H1 (cell line): ENCODE measurements around the gene SLC7A5. TPM values are rescaled to one million over a fixed set of nuclear protein-coding genes. Genes with fewer than 3 reads are reported as not detected.

Source experiments
- RAD21 ChIP-seq, 2 experiments: IDR thresholded peaks in 1 of 2; conservative IDR thresholded peaks in 1 of 2; 2 replicates each; pipeline ENCODE4 v1.6.1; 2011; ENCODE audit warnings: low read depth in 2 of 2, low read length in 2 of 2, improper control_type of control experiment in 1 of 2, inconsistent platforms in 1 of 2, mild to moderate bottlenecking in 1 of 2, moderate library complexity in 1 of 2
- RFX5 ChIP-seq: IDR thresholded peaks from 2 replicates; pipeline ENCODE4 v1.6.1; 2011; ENCODE audit warnings: low read depth, low read length, improper control_type of control experiment, borderline replicate concordance
- polyA plus RNA-seq, 7 experiments: library from polyadenylated mRNA; depleted of rRNA in 3 of 7; stranded (reverse) in 5 of 7; unstranded in 2 of 7; fragments of >200 nt in 5 of 7; fragments of 200-250 nt in 2 of 7; gene quantifications; 1 replicate in 5 of 7; 2 replicates in 1 of 7; 4 replicates in 1 of 7; pipeline versions ENCODE4 v1.2.1 to v1.2.3, GENCODE V29; 2011 to 2013; ENCODE audit warnings: missing spikeins in 2 of 7, mixed read lengths in 2 of 7
- total RNA-seq: library from RNA; stranded (reverse); fragmentation: NEBNext Ultra II Directional; extraction: Animal tissue kit (Norgen Biotek cat#: 25700); gene quantifications from 2 replicates; pipeline ENCODE4 v1.2.1, GENCODE V29; 2021

SLC7A5 gene
- total and polyA plus RNA-seq, 2 of the 8 experiments (the other 6 are each of a cell fraction or from before 2014, with no cell fraction given) = 68.2 to 341 TPM

DNA sequence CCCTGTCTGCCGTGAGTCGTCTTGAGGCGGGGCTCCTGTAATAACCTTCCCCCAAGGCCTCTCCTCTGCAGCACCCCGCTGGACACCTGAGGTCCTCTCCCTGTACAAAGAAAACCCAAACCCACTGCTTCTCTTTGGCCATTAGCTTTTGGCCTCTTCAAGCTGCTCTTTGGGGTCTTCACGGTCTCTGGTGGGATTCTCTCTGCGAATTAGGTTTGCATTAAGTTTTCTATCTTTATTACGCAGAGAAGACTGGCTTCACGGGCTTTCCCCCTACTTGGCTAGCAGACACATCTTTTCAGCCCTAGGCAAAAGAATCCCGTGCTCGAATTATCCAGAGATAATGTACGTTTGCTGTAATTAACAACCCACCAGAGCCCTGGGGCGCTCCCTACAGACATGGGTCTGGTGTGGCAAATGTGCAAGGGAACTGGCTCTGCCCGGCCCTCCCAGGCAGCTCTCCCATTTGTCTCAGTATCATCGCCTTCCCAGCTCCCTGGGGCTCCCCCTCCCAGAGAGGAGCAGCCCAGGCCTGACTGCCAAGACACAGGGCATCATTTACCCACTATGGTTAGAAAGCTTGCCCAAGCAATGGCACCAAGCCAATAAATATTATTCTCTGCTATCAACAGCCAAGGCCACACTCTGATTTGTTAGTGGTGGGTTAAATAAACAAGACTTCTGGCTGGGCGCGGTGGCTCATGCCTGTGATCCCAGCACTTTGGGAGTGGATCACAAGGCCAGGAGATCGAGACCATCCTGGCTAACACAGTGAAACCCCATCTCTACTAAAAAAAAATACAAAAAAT, 78.8 kb downstream of the SLC7A5 start (continued):
- no peak for TF ChIP-seq RFX5
- TF ChIP-seq RAD21 (IDR thresholded peaks at IDR 0.05 in 1 of 2, conservative IDR thresholded peaks at IDR 0.05 in 1 of 2; ENCODE audit: low read depth in 2 of 2, low read length in 2 of 2) = no peak
